ENCODE data around the gene ZBTB20.

- no peak for TF ChIP-seq CTCF (conservative IDR thresholded peaks at IDR 0.05; ENCODE audit: low read depth, low read length)
- no peak for TF ChIP-seq RAD21 (IDR thresholded peaks at IDR 0.05; ENCODE audit: low read length)
- TF ChIP-seq RFX5 (IDR thresholded peaks at IDR 0.05; ENCODE audit: low read depth, low read length): no peak
- TF ChIP-seq POLR2A (IDR thresholded peaks at IDR 0.05; ENCODE audit: low read depth, low read length): no peak
- no peak for TF ChIP-seq USF2 (IDR thresholded peaks at IDR 0.05; ENCODE audit: low read depth, low read length)
- TF ChIP-seq MXI1 (IDR thresholded peaks at IDR 0.05; ENCODE audit: borderline replicate concordance, low read depth, low read length): no peak
- no peak for TF ChIP-seq CEBPB (IDR thresholded peaks at IDR 0.05; ENCODE audit: low read depth, low read length)
- TF ChIP-seq NFE2L2 (IDR thresholded peaks at IDR 0.05; ENCODE audit: low read depth, low read length): no peak
- TF ChIP-seq MAZ (IDR thresholded peaks at IDR 0.05; ENCODE audit: borderline replicate concordance, low read depth, low read length): no peak
- TF ChIP-seq RCOR1 (IDR thresholded peaks at IDR 0.05; ENCODE audit: insufficient replicate concordance, low read length): no peak
- no peak for TF ChIP-seq CHD1 (IDR thresholded peaks at IDR 0.05; ENCODE audit: low read depth, low read length)
- TF ChIP-seq FOS (IDR thresholded peaks at IDR 0.05; ENCODE audit: low read depth, low read length): no peak
Observed at GRCh38 chr3:114623420-114624046, 523.6 kb downstream of the ZBTB20 start.

Measured in IMR-90 (cell line).